HL-60 (cell line): Measurements from ENCODE around the gene CERT1.

ENCODE experiments used
- DNase-seq, 2 experiments: peaks; one replicate each; pipeline ENCODE4 v3.0.0-alpha.2; 2010 to 2020; ENCODE audit warnings: low read depth in 1 of 2, low spot score in 1 of 2
- H3K27ac ChIP-seq: fragments of 250-450 bp; sonication (Bioruptor Pico); replicated peaks from 2 replicates; pipeline ENCODE4 v1.5.1; 2020; ENCODE audit warnings: mild to moderate bottlenecking, moderate library complexity
- H3K27me3 ChIP-seq: fragments of 250-450 bp; sonication (Bioruptor Pico); 2 replicates; pipeline ENCODE4 v1.5.1; 2021; ENCODE audit warnings: mild to moderate bottlenecking, moderate library complexity; ENCODE audit not compliant: insufficient read depth, poor library complexity, severe bottlenecking
- H3K4me3 ChIP-seq: replicated peaks from 2 replicates; pipeline ENCODE4 v1.5.1; 2011; ENCODE audit warnings: mild to moderate bottlenecking, control low read depth, low read length; ENCODE audit not compliant: insufficient read depth
- CTCF ChIP-seq: IDR thresholded peaks from one replicate; pipeline ENCODE4 v1.5.1; 2011; ENCODE audit warnings: low read length, control low read depth, inconsistent platforms; ENCODE audit not compliant: insufficient read depth
- GABPA ChIP-seq: IDR thresholded peaks from 2 replicates; pipeline ENCODE4 v1.6.1; 2012; ENCODE audit warnings: low read depth
- POLR2AphosphoS5 ChIP-seq: IDR thresholded peaks from 2 replicates; pipeline ENCODE4 v1.6.1; 2012; ENCODE audit warnings: low read depth
- SPI1 ChIP-seq: IDR thresholded peaks from 2 replicates; pipeline ENCODE4 v1.6.1; 2012; ENCODE audit warnings: low read depth, mild to moderate bottlenecking, borderline replicate concordance
- TF ChIP-seq, protein P1 (sequence below): IDR thresholded peaks from 2 replicates; pipeline ENCODE4 v1.6.1; 2012; ENCODE audit warnings: low read depth; ENCODE audit not compliant: insufficient replicate concordance

Gene CERT1

DNA sequence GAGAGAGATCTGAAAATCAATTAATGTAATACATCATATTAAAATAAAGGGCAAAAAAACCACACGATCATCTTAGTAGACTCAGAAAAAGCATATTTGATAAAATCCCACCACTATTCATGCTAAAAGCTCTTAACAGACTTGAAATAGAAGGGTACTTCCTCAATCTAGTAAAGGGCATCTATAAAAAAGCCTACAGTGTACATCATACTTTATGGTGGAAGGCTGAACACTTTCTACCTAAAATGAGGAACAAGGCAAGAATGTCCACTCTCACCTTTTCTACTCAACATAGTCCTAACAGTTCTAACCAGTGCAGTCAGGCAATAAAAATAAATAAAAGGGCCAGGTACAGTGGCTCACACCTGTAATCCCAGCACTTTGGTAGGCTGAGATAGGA lies 39.2 kb upstream of the CERT1 start:
- no peak for DNase-seq
- H3K27ac ChIP-seq: no peak overlapping the region
- H3K4me3 ChIP-seq: no peak overlapping the region
- H3K27me3 ChIP-seq: no peaks in the 10 kb centered on the region
- TF ChIP-seq SPI1: no peak
- TF ChIP-seq, protein P1, sequence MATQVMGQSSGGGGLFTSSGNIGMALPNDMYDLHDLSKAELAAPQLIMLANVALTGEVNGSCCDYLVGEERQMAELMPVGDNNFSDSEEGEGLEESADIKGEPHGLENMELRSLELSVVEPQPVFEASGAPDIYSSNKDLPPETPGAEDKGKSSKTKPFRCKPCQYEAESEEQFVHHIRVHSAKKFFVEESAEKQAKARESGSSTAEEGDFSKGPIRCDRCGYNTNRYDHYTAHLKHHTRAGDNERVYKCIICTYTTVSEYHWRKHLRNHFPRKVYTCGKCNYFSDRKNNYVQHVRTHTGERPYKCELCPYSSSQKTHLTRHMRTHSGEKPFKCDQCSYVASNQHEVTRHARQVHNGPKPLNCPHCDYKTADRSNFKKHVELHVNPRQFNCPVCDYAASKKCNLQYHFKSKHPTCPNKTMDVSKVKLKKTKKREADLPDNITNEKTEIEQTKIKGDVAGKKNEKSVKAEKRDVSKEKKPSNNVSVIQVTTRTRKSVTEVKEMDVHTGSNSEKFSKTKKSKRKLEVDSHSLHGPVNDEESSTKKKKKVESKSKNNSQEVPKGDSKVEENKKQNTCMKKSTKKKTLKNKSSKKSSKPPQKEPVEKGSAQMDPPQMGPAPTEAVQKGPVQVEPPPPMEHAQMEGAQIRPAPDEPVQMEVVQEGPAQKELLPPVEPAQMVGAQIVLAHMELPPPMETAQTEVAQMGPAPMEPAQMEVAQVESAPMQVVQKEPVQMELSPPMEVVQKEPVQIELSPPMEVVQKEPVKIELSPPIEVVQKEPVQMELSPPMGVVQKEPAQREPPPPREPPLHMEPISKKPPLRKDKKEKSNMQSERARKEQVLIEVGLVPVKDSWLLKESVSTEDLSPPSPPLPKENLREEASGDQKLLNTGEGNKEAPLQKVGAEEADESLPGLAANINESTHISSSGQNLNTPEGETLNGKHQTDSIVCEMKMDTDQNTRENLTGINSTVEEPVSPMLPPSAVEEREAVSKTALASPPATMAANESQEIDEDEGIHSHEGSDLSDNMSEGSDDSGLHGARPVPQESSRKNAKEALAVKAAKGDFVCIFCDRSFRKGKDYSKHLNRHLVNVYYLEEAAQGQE: no peak
- no peak for TF ChIP-seq GABPA
- TF ChIP-seq POLR2AphosphoS5: no peak
- TF ChIP-seq CTCF: no peak

DNA sequence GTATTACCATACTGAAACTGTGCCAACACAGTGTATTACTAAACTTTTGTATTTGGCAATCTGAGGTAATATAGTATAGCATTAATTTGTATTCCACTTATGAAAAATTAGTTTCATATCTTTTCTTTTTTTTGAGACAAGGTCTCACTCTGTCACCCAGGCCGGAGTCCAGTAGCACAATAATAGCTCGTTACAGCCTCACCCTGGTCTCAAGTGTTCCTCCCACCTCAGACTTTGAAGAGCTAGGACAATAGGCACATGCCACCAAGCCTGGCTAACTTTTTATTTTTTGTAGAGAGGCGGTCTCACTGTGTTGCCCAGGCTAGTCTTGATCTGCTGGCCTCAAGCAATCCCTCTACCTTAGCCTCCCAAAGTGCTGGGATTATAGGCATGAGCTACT lies 36.4 kb upstream of the CERT1 start:
- DNase-seq: no peak
- Histone ChIP-seq H3K27me3 (no peaks in the 10 kb centered on the region), H3K4me3 (no peak overlapping the region), H3K27ac (no peak overlapping the region)
- TF ChIP-seq SPI1 (no peak), CTCF (no peak), GABPA (no peak), POLR2AphosphoS5 (no peak)
- TF ChIP-seq, protein P1: no peak

DNA sequence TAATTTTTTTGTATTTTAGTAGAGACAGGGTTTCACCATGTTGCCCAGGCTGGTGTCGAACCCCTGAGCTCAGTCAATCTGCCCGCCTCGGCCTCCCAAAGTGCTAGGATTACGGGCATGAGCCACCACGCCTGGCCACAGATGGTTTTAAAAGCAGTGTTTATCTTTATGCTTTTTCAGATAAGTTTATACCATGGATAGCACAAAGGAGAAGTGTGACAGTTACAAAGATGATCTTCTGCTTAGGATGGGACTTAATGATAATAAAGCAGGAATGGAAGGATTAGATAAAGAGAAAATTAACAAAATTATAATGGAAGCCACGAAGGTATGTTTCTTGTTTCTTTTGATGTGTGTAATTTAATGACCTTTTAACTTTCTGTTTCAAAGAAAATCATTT lies 35.4 kb upstream of the CERT1 start:
- DNase-seq: no peak

More for the DNA sequence above, 35.4 kb upstream of the CERT1 start:
- Histone ChIP-seq H3K27me3 (no peaks in the 10 kb centered on the region), H3K4me3 (no peak overlapping the region), H3K27ac (no peak overlapping the region)
- no peak for TF ChIP-seq CTCF
- TF ChIP-seq, protein P1: no peak
- no peak for TF ChIP-seq GABPA
- TF ChIP-seq POLR2AphosphoS5: no peak
- TF ChIP-seq SPI1: no peak
